HG02678 (cell line): ENCODE data around the gene AXIN2.

ENCODE experiments used
- ATAC-seq: cut with Tn5 transposase; IDR thresholded peaks from one replicate; pipeline ENCODE4 v1.9.1; 2021; ENCODE audit warnings: mild to moderate bottlenecking, moderate library complexity; ENCODE audit not compliant: unreplicated experiment

The AXIN2 gene

GRCh38 chr17:65561452-65562205, at the start of gene AXIN2:
AXIN2 (minus strand) TSS chr17:65561648; CDS start chr17:65558620, 3,028 bp downstream.
- peak; percentile 87 for ATAC-seq

- ATAC-seq: no peak
These were observed 48.3 kb upstream of the AXIN2 start for GRCh38 chr17:65609749-65610148.

DNA sequence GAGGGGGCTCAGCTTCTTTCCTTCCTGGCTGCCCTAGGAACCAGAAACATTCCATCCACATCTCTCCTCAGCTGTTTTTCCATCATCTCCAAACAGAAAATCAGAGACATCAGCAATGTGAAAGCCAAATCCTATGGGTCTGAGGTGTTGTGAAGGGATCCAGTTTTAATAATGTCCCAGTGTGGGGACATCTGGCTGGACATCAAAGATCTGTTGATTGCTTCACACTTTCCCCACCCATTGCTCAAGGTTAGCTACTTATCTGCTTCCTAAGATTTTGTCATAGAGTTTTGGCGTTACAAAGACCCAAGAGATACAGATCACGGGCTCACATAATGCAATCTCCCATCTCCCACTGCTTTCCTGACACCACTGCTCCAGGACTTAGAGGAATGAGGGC, 47.8 kb upstream of the AXIN2 start:
- ATAC-seq: no peak

GRCh38 chr17:65604070-65604469, 42.6 kb upstream of the AXIN2 start:
- no peak for ATAC-seq

DNA sequence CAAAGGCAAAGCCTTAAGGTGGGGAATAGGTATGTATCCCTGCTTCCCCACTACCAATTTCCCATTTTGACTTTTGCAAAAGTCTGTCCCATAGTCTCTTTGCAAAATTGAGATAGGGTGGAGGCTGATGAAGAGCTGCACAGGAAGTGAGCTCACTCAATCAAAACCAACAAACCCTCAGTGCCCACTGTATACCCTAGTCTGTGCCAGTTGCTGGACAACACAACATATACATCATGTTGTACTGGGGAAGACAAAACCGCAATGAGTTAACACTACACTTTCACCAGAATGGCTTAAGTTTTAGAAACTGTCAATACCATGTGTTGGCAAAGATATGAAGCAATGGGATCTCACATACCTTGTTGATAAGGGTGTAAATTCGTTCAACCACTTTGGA, 40.4 kb upstream of the AXIN2 start:
- ATAC-seq: no peak

- ATAC-seq: no peak
These were observed 39.7 kb upstream of the AXIN2 start for GRCh38 chr17:65601145-65601544.

- no peak for ATAC-seq
These were observed 39.1 kb upstream of the AXIN2 start for GRCh38 chr17:65600518-65600917.

DNA sequence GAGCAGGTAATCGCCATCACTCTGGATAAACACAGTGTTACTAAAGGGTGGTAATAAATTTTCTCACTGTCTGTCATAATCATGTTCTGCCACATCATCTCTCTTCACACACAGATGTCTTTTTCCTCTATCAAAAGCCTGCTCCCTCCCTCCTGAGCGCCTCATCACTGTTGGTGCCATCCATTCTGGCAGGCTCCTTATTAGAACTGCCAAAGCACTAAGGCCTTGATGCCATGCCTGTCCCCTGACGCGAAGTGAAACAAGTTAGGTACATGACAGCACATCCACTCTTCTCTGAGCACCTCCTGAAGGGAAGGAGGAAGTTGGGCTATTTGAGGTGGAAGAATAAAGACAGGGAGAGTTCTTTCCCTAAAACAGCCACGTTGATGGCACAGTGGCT, 38.2 kb upstream of the AXIN2 start:
- no peak for ATAC-seq

GRCh38 chr17:65598746-65599145, 37.3 kb upstream of the AXIN2 start:
- no peak for ATAC-seq

- no peak for ATAC-seq
These were observed 33.7 kb upstream of the AXIN2 start for GRCh38 chr17:65595071-65595656.

GRCh38 chr17:65593855-65594845, 32.7 kb upstream of the AXIN2 start:
- ATAC-seq: no peak

- ATAC-seq: no peak
These were observed 31.8 kb upstream of the AXIN2 start for GRCh38 chr17:65593092-65593854.

- ATAC-seq: no peak
These were observed 30.9 kb upstream of the AXIN2 start for GRCh38 chr17:65592125-65592965.

- no peak for ATAC-seq
These were observed 27.9 kb upstream of the AXIN2 start for GRCh38 chr17:65589321-65589720.

GRCh38 chr17:65588181-65588808, 26.8 kb upstream of the AXIN2 start:
- no peak for ATAC-seq

DNA sequence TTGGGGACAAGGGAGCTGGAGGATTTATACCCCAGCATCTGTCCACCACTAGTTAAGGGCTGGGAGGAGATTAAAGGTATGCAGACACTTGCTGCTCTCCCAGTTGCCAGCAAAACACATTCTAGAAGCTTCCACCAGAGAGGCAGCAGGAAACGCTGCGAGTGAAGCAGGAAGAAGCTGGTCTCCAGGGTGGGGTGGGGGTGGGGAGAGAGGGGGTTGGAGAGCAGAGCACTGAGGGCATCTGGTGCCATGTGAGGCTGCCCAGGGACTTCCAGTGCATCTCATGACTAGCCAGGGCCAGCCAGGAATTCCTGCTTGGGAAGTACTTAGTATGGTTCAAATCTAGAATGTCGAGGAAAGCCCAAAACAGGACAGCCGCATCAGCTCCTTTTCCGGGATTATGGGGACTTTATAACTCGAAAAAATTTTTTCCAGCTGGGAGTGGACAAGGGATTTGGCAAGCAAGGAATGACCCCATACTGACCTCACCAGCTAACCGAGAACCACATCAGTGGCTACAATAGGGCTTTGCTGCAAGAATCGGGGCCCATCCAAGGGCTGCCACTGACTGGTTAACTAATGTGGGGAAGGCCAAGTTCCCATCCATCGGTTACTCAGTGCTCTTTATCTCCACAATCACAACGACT, 26.2 kb upstream of the AXIN2 start:
- ATAC-seq: no peak

DNA sequence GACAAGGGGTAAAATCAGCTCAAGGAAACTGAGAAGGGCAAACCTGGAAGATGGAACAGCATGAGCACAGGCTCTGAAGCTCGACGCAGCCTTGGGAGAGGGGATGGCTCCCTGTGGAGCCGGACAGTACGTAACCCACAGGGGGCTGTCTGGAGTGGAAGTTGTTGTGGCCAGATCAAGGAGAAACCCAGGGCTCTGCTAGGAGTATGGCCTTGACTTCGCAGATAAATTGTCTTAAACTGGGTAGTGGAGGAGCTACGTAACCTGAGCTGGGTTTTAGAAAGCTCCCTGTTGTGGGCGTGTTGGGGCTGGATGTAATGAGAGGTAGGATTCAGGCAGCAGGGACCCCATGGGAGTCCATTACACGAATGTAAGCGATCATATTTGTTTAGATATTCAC, 25.5 kb upstream of the AXIN2 start:
- ATAC-seq: no peak

- ATAC-seq: no peak
These were observed 23.4 kb upstream of the AXIN2 start for GRCh38 chr17:65584604-65585521.
